ENCODE measurements around the gene RECK. TPM values are rescaled to one million over a fixed set of nuclear protein-coding genes. Genes with fewer than 3 reads are reported as not detected.

RECK gene
- total RNA-seq, 1 donor from 2014 or later = 2.0 TPM

DNA sequence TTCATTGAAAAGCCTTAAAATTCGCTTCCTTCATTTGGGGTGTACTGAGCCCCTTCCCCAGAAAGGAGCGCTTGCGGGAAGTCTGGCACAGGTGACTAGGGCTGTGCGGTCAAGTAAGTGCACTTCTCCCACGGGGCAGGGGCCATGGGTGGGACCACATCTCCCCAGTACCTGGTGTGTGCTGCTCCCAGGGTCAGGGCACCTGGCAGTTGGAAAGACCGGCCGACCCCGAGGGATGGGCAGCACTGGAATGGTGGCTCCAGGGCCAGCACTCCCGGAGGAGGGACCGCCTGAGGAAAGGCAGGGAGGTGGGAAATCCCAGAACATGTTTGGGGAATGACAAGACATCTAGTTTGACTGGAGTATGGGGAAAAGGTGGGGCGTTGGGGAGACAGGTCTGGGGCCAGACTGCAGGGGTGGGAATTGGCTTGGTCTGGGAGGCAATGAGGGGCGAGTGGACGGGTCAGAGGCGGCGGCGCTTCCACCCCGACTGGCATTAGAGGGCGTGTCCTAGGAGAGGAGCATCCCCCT lies 99.1 kb downstream of the RECK start:
- DNase-seq (ENCODE audit: low spot score) (no peak), ATAC-seq (no peak)

GRCh38 chr9:36136272-36136893 lies 99.7 kb downstream of the RECK start, which contains the start of gene GLIPR2:
TSS of gene GLIPR2 (plus strand) at chr9:36136733. CDS start at chr9:36136779, 46 bp downstream.
- ATAC-seq (peak; percentile 92), DNase-seq (ENCODE audit: low spot score) (peak; percentile 67)

DNA sequence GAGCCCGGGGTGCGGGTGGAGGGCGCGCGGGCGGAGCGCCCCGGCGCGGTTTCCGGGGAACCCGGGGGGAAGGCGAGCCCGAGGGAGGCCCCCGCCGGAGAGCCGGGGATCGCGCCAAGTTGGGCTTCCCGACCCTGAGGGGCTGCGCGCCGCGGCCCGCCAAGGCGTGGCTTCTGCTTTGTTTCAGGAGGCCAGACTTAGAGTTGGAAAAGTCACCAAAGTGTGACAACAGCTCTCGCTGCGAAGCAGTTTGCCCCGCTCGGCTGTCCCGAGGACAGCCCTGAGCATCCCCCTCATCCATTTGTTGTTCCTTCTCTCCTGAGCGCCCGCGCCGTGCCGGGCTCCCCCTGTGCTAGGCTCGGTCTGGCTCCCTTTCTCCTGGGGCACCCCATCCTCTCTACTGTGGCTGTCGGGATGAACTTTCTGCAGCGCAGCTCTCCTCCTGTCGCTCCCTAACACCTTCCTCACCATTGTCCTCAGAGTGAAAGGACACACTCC lies 100.2 kb downstream of the RECK start:
- peak; percentile 11 for ATAC-seq
- DNase-seq (ENCODE audit: low spot score) = no peak

- no peak for DNase-seq (ENCODE audit: low spot score)
- ATAC-seq = no peak
These were observed 100.8 kb downstream of the RECK start for GRCh38 chr9:36137392-36138004.

DNA sequence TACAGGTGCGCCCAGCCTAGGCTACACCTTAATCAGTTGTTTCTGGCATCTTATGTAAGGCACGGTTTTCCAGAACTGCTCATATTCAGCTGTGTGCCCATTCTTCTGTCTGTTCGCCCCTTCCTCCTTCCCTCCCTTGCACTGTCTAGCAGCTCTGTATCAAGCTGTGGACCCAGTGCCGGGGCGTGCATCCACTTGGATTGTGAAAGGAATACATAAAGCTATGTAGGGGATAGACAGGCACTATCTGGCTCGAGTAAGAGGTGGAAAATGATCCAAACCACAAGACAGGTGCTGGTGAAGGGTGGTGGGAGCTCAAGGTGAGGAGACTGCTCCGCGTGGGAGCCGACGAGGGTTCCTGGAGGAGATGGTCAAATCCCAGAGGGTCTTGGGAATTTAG lies 101.8 kb downstream of the RECK start:
- no peak for DNase-seq (ENCODE audit: low spot score)
- no peak for ATAC-seq

DNA sequence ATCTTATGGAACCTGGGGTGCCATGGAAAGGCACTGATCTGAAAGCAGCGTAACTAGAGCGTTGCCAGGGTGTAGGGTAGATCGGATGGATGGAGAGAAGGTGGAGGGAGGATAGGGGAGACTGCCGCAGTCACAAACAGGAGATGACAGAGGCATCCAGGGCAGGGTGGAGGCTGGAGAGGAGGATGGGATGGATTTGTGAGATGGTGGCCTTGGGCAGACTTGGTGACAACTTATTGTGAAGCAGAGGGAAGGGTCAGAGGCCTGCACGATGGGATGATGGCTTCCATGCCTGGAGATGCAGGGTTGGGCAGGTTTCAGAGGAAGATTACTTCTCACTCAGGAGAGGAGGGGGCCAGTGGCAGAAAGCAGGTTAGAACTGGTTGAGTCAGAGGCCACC lies 102.2 kb downstream of the RECK start:
- ATAC-seq = no peak
- DNase-seq (ENCODE audit: low spot score) = no peak

DNA sequence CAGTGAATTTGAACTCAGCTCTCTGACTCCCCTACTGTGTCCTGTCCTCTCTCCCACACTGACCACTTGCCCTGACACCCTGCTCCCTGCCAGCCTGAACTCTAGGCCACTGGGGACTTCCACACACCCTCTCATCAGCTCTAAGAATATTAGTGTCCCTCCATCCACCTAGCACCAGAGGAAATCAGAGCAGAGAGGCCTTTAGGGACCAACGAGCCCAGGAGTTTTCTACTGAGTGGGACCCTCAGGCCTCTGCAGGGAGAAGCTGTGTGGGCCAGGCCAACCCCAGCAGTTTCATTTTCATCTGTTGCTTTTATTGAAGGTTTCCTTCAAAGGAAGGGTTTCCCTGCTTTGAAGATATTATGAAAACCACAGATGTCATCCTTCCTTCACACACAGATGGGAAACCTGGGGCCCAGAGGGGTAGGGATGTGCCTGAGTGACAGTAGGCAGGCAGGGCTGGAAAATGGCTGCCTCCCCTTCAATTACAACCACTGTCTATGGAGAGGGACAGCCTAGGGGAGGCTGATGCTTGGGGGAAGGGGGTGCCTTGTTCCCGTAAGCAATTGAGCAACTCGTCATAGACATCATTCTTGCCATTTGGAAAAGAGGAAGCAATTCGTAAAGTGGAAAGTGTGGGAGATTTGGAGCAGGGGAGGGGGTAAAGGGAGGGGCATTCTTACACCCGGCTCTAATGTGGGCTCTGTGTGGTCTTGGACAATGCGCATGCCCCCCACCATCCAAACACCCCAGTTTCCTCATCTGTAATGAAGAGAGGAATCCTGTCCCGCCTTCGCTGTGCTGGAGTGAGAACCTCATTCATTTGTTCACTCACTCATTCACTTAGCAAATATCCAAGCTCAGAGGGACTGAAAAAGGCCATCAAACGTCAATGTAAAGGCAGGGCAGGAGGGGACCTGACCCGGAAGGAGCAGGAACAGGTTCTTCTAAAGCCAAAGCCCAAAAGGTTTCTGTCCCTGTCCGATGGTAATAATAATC lies 103.7 kb downstream of the RECK start:
- ATAC-seq = no peak

GRCh38 chr9:36141288-36141687 lies 104.6 kb downstream of the RECK start:
- no peak for DNase-seq (ENCODE audit: low spot score)
- ATAC-seq = no peak

More for the DNA sequence above, 103.7 kb downstream of the RECK start:
- no peak for DNase-seq (ENCODE audit: low spot score)

DNA sequence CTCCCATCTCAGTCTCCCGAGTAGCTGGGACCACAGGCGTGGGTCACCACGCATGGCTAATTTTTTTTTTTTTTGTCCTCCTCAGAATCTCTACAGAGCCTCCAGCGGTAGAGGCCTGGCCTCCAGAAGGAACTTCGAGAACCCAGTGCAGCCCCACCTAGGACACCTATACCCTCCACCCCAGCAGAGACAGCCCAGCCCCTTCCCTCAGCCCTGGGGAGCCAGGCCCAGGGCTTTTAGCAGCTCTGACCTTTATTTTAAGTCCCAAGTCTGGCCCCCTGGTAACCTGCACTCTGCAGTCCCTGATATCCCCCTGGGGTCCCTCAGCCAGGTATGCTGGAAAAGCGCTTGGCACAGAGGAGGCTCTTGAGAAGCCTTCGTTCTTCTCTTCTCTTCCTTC lies 105.0 kb downstream of the RECK start:
- ATAC-seq (no peak), DNase-seq (ENCODE audit: low spot score) (no peak)

- ATAC-seq = peak; percentile 93
- no peak for DNase-seq (ENCODE audit: low spot score)
These were observed 106.0 kb downstream of the RECK start for GRCh38 chr9:36142510-36143244.

GRCh38 chr9:36143245-36143641 lies 106.5 kb downstream of the RECK start:
- ATAC-seq (no peak), DNase-seq (ENCODE audit: low spot score) (no peak)

DNA sequence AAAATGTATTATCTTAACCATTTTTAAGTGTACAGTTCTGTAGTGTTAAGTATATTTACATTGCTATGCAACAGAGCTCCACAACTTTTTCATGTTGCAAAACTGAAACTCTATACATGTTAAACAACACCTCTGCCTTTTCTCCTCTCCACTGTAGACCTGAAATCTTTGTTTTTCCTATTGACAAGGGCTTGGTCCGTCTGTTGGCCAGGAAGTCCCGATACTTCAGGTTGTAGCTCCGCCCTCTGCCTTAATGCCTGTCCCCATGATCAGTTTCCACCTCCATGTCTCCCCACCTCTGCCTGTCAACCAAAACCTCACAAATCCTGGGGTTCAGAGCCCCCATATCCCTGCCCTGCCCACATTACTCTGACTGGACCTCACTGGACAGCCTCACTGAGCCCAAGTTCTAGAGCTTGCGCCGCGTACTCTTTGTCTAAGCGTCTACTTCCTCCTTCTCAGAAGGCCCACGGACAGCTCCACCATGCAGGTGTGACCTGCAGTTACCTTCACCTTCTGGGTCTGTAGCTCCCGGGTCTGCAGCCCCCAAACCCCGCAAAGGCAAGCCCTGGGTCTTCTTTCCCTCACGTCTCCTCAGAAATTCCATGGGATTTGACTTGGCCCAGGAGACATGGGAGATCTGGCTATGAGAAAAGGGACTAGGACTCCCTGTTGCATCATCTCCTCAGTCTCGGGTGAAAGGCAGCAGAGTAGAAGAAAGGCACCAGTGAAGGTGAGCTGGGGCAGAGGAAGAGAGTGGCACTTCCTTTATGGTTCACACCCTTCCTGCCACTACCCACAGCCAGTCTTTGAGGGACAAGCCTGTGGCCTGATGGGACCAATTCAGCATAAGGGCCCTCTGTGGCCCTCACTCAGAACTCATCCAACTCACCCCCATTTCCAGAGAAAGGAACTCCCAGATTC lies 107.9 kb downstream of the RECK start:
- no peak for ATAC-seq
- no peak for DNase-seq (ENCODE audit: low spot score)

- ATAC-seq (no peak), DNase-seq (ENCODE audit: low spot score) (no peak)
These were observed 109.3 kb downstream of the RECK start for GRCh38 chr9:36145970-36146369.

DNA sequence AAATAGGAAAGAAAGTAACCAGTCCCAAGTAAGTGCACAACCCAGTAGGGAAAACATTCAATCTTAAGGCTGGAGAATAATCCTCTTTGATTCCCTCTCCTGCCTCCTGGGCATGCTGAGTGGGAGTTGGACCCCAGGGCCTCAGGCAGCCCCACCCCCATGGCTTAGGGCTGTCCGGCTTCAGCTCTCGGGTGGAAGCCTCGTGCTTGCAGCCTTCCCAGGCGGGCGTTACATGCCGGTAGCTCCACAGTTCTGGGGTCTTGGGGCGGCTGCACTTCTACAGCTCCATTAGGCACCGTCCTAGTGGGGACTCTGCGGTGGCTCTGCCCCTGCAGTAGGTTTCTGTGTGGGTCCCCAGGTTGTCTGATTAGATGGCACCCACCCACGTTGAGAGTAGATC lies 109.9 kb downstream of the RECK start:
- DNase-seq (ENCODE audit: low spot score) (no peak), ATAC-seq (no peak)

- DNase-seq (ENCODE audit: low spot score) = no peak
- ATAC-seq = no peak
These were observed 110.9 kb downstream of the RECK start for GRCh38 chr9:36147441-36148175.

GRCh38 chr9:36148311-36149051 lies 111.8 kb downstream of the RECK start:
- DNase-seq (ENCODE audit: low spot score) = peak; percentile 74
- ATAC-seq = peak; percentile 46

DNA sequence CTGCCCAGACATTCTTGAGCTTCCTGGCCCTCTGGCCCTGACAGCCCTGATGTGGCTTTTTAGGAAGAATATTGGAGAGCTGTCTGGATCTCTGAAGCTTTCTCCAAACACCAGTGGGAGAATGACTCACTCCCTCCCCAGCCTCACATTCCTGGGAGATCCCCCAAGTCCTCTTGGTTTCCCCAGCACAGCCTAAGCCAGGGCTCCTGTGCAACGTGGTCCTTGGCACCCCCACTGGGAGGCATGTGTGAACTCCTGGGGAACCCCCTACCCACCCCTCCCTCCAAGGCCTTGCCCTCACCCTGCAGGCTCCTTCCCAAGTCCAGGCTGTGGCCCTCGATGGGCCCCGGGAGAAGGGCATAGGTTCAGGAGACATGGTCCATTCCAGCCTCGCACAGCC lies 112.5 kb downstream of the RECK start:
- ATAC-seq = no peak
- no peak for DNase-seq (ENCODE audit: low spot score)

Data from left lobe of liver (tissue), 2 donors.